Activated T-cell treated with anti-CD3 and anti-CD28 coated beads, Interleukin-2, amount 50 U/mL, for 24 hours (primary cell): Measurements from ENCODE around the gene PKD1.
"Not testable (repeated sequence)": the region's sequence is repeated elsewhere in the genome, so short reads cannot be mapped to it uniquely, and the experiment has no call there.

Experiments
- DNase-seq: peaks from one replicate; pipeline ENCODE4 v3.0.0-alpha.2; 2020
- H3K27ac Mint-ChIP-seq: 2 replicates; pipeline ENCODE4 v1.8.0; 2020; ENCODE audit warnings: mild to moderate bottlenecking, mixed read lengths
- H3K27me3 Mint-ChIP-seq: 2 replicates; pipeline ENCODE4 v1.8.0; 2020; ENCODE audit warnings: mixed read lengths
- H3K36me3 Mint-ChIP-seq: 2 replicates; pipeline ENCODE4 v1.8.0; 2020; ENCODE audit warnings: low read depth, mixed read lengths
- H3K4me1 Mint-ChIP-seq: 2 replicates; pipeline ENCODE4 v1.8.0; 2020; ENCODE audit warnings: low read depth, mixed read lengths
- H3K4me3 Mint-ChIP-seq: 2 replicates; pipeline ENCODE4 v1.8.0; 2020; ENCODE audit warnings: mild to moderate bottlenecking, moderate library complexity, mixed read lengths
- H3K9me3 Mint-ChIP-seq: 2 replicates; pipeline ENCODE4 v1.8.0; 2020; ENCODE audit warnings: mixed read lengths

Gene PKD1

GRCh38 chr16:2104464-2104863 is 31.2 kb downstream of the PKD1 start:
- H3K27ac Mint-ChIP-seq, H3K4me3 Mint-ChIP-seq, H3K9me3 Mint-ChIP-seq, DNase-seq, H3K4me1 Mint-ChIP-seq, H3K27me3 Mint-ChIP-seq: not testable (repeated sequence)
- H3K36me3 Mint-ChIP-seq = peaks cover 34% of the 10 kb centered on the region

- Mint-ChIP-seq H3K9me3 (no peaks in the 10 kb centered on the region), H3K27me3 (no peaks in the 10 kb centered on the region), H3K27ac (no peak overlapping the region), H3K36me3 (peaks cover 37% of the 10 kb centered on the region), H3K4me1 (no peaks in the 10 kb centered on the region), H3K4me3 (no peak overlapping the region)
- DNase-seq = no peak
These were observed 33.2 kb downstream of the PKD1 start for GRCh38 chr16:2102471-2102870.

- H3K27me3 Mint-ChIP-seq, H3K4me1 Mint-ChIP-seq, H3K27ac Mint-ChIP-seq, DNase-seq, H3K4me3 Mint-ChIP-seq, H3K9me3 Mint-ChIP-seq: not testable (repeated sequence)
- H3K36me3 Mint-ChIP-seq = peaks cover 42% of the 10 kb centered on the region
These were observed 34.1 kb downstream of the PKD1 start for GRCh38 chr16:2101581-2101980.

- H3K4me3 Mint-ChIP-seq, DNase-seq, H3K9me3 Mint-ChIP-seq, H3K27me3 Mint-ChIP-seq, H3K4me1 Mint-ChIP-seq, H3K27ac Mint-ChIP-seq: not testable (repeated sequence)
- peaks cover 52% of the 10 kb centered on the region for H3K36me3 Mint-ChIP-seq
These were observed 38.0 kb downstream of the PKD1 start for GRCh38 chr16:2097689-2098088.

GRCh38 chr16:2096853-2097595 is 38.7 kb downstream of the PKD1 start:
- Mint-ChIP-seq H3K36me3 (peaks cover 51% of the 10 kb centered on the region), H3K4me1 (no peaks in the 10 kb centered on the region), H3K27me3 (no peaks in the 10 kb centered on the region), H3K4me3 (no peak overlapping the region), H3K9me3 (no peaks in the 10 kb centered on the region), H3K27ac (no peak overlapping the region)
- DNase-seq = no peak

- H3K9me3 Mint-ChIP-seq = no peaks in the 10 kb centered on the region
- no peaks in the 10 kb centered on the region for H3K27me3 Mint-ChIP-seq
- no peaks in the 10 kb centered on the region for H3K4me1 Mint-ChIP-seq
- no peak overlapping the region for H3K4me3 Mint-ChIP-seq
- peaks cover 48% of the 10 kb centered on the region for H3K36me3 Mint-ChIP-seq
- H3K27ac Mint-ChIP-seq = no peak overlapping the region
- no peak for DNase-seq
These were observed 39.6 kb downstream of the PKD1 start for GRCh38 chr16:2095918-2096582.

GRCh38 chr16:2095315-2095853 is 40.3 kb downstream of the PKD1 start:
- Mint-ChIP-seq H3K4me1 (no peaks in the 10 kb centered on the region), H3K9me3 (no peaks in the 10 kb centered on the region), H3K4me3 (no peak overlapping the region), H3K36me3 (peaks cover 45% of the 10 kb centered on the region), H3K27ac (no peak overlapping the region), H3K27me3 (no peaks in the 10 kb centered on the region)
- no peak for DNase-seq

GRCh38 chr16:2093793-2094192 is 41.9 kb downstream of the PKD1 start:
- DNase-seq = no peak
- H3K36me3 Mint-ChIP-seq = peaks cover 54% of the 10 kb centered on the region
- H3K27ac Mint-ChIP-seq = no peak overlapping the region
- no peaks in the 10 kb centered on the region for H3K27me3 Mint-ChIP-seq
- H3K4me1 Mint-ChIP-seq = no peaks in the 10 kb centered on the region
- no peak overlapping the region for H3K4me3 Mint-ChIP-seq
- H3K9me3 Mint-ChIP-seq = no peaks in the 10 kb centered on the region

- Mint-ChIP-seq H3K9me3 (no peaks in the 10 kb centered on the region), H3K36me3 (peaks cover 63% of the 10 kb centered on the region), H3K4me1 (no peaks in the 10 kb centered on the region), H3K4me3 (no peak overlapping the region), H3K27ac (no peak overlapping the region), H3K27me3 (no peaks in the 10 kb centered on the region)
- DNase-seq = no peak
These were observed 42.8 kb downstream of the PKD1 start for GRCh38 chr16:2092866-2093265.

- Mint-ChIP-seq H3K36me3 (peaks cover 65% of the 10 kb centered on the region), H3K27ac (no peak overlapping the region), H3K27me3 (no peaks in the 10 kb centered on the region), H3K4me3 (no peak overlapping the region), H3K9me3 (no peaks in the 10 kb centered on the region), H3K4me1 (no peaks in the 10 kb centered on the region)
- DNase-seq = no peak
These were observed 43.5 kb downstream of the PKD1 start for GRCh38 chr16:2092256-2092620.

GRCh38 chr16:2091547-2092255 is 44.0 kb downstream of the PKD1 start:
- DNase-seq = no peak
- Mint-ChIP-seq H3K4me1 (no peaks in the 10 kb centered on the region), H3K9me3 (no peaks in the 10 kb centered on the region), H3K27ac (no peak overlapping the region), H3K27me3 (no peaks in the 10 kb centered on the region), H3K36me3 (peaks cover 67% of the 10 kb centered on the region), H3K4me3 (no peak overlapping the region)

- no peaks in the 10 kb centered on the region for H3K27me3 Mint-ChIP-seq
- no peaks in the 10 kb centered on the region for H3K9me3 Mint-ChIP-seq
- H3K27ac Mint-ChIP-seq = no peak overlapping the region
- H3K4me1 Mint-ChIP-seq = no peaks in the 10 kb centered on the region
- peaks cover 63% of the 10 kb centered on the region for H3K36me3 Mint-ChIP-seq
- DNase-seq = no peak
- H3K4me3 Mint-ChIP-seq = no peak overlapping the region
These were observed 44.7 kb downstream of the PKD1 start for GRCh38 chr16:2090777-2091546.

GRCh38 chr16:2090481-2090776 is 45.3 kb downstream of the PKD1 start:
- DNase-seq = no peak
- no peaks in the 10 kb centered on the region for H3K4me1 Mint-ChIP-seq
- no peaks in the 10 kb centered on the region for H3K9me3 Mint-ChIP-seq
- peaks cover 57% of the 10 kb centered on the region for H3K36me3 Mint-ChIP-seq
- no peak overlapping the region for H3K27ac Mint-ChIP-seq
- H3K27me3 Mint-ChIP-seq = no peaks in the 10 kb centered on the region
- no peak overlapping the region for H3K4me3 Mint-ChIP-seq

- Mint-ChIP-seq H3K27me3 (no peaks in the 10 kb centered on the region), H3K9me3 (no peaks in the 10 kb centered on the region), H3K27ac (no peak overlapping the region), H3K4me3 (no peak overlapping the region), H3K36me3 (peaks cover 52% of the 10 kb centered on the region), H3K4me1 (no peaks in the 10 kb centered on the region)
- no peak for DNase-seq
These were observed 45.8 kb downstream of the PKD1 start for GRCh38 chr16:2089706-2090480.
